Gastroesophageal sphincter (tissue), 3 donors: ENCODE results near the gene NDUFA12.

Source experiments
- EP300 ChIP-seq: sonication (generic); formaldehyde crosslinking; IDR thresholded peaks from one replicate; pipeline ENCODE4 v1.6.1; 2017; ENCODE audit warnings: antibody characterized with exemption, mild to moderate bottlenecking
- POLR2A ChIP-seq, 2 donors: fragments of 450-650 bp; IDR thresholded peaks; one replicate each; pipeline ENCODE4 v1.6.1; 2017; ENCODE audit warnings: antibody characterized with exemption in 2 of 2, mild to moderate bottlenecking in 2 of 2, moderate library complexity in 1 of 2
- TF ChIP-seq, protein P1 (sequence below), 4 experiments: fragments of 200-600 bp in 2 of 4; fragments of 450-650 bp in 2 of 4; sonication (generic) in 1 of 4; IDR thresholded peaks; one replicate each; pipeline ENCODE4 v1.5.1; 2017 to 2019; ENCODE audit warnings: antibody characterized with exemption in 4 of 4, mild to moderate bottlenecking in 2 of 4, moderate library complexity in 2 of 4

DNA sequence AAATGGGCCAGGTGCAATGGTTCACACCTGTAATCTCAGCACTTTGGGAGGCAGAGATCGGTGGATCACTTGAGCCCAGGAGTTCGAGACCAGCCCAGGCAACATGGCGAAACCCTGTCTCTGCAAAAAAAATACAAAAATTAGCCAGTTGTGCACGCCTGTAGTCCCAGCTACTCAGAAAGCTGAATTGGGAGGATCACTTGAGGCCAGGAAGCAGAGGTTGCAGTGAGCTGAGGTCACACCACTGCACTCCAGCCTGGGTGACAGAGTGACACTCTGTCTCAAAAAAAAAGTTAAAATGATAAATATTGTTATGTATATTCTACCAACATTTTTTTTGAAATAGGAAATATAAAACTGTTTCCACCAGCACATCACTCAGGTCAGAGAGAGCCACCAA is 64.9 kb downstream of the NDUFA12 start:
- TF ChIP-seq, protein P1, sequence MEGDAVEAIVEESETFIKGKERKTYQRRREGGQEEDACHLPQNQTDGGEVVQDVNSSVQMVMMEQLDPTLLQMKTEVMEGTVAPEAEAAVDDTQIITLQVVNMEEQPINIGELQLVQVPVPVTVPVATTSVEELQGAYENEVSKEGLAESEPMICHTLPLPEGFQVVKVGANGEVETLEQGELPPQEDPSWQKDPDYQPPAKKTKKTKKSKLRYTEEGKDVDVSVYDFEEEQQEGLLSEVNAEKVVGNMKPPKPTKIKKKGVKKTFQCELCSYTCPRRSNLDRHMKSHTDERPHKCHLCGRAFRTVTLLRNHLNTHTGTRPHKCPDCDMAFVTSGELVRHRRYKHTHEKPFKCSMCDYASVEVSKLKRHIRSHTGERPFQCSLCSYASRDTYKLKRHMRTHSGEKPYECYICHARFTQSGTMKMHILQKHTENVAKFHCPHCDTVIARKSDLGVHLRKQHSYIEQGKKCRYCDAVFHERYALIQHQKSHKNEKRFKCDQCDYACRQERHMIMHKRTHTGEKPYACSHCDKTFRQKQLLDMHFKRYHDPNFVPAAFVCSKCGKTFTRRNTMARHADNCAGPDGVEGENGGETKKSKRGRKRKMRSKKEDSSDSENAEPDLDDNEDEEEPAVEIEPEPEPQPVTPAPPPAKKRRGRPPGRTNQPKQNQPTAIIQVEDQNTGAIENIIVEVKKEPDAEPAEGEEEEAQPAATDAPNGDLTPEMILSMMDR (IDR thresholded peaks at IDR 0.05), result no peak
- TF ChIP-seq POLR2A (IDR thresholded peaks at IDR 0.05) (no peak), EP300 (no peak)
